ENCODE results near the gene ZNF143. TPM values are rescaled to one million over a fixed set of nuclear protein-coding genes. Genes with fewer than 3 reads are reported as not detected.
A peak's percentile ranks its signal among the peaks of the same experiment; 100 is the strongest.

ZNF143 gene
- total and polyA plus RNA-seq, 10 of the 15 experiments (the other 5 are each of a cell fraction or from before 2014, with no cell fraction given), result 13.6 to 48.7 (median 19.4) TPM

GRCh38 chr11:9573775-9574621 is 113.2 kb downstream of the ZNF143 start (continued):
- TF ChIP-seq PRDM15 (CRISPR knock-in tag; IDR thresholded peaks at IDR 0.05), result no peak
- no peak for TF ChIP-seq MTA2 (IDR thresholded peaks at IDR 0.05; ENCODE audit: low read depth)
- TF ChIP-seq ZBED1 (IDR thresholded peaks at IDR 0.05; ENCODE audit: borderline replicate concordance), result no peak
- no peak for TF ChIP-seq SMAD5 (IDR thresholded peaks at IDR 0.05; ENCODE audit: low read depth)

GRCh38 chr11:9574622-9575259 is 113.9 kb downstream of the ZNF143 start:
- Histone ChIP-seq H3K4me1 (ENCODE audit: control insufficient read depth, insufficient read depth, low read length) (peaks cover 1% of the 10 kb centered on the region; the same call in 1 of the 2 replicates), H3K36me3 (ENCODE audit: control insufficient read depth in 2 of 2, insufficient read depth in 2 of 2, low read length in 1 of 2) (peaks cover 0 to 3% of the 10 kb centered on the region in 2 experiments; a peak in 2 of 4 replicates), H2AFZ (ENCODE audit: control insufficient read depth, low read depth, low read length) (peak overlapping the region; percentile 72), H3K9me3 (replicated peaks; ENCODE audit: control insufficient read depth, insufficient read depth, low read length) (no peaks in the 10 kb centered on the region), H4K20me1 (ENCODE audit: control insufficient read depth, insufficient read depth) (no peaks in the 10 kb centered on the region), H3K9ac (ENCODE audit: control insufficient read depth, insufficient read depth, low read length) (peak overlapping the region; percentile 76), H3K27me3 (replicated peaks in 1 of 2; ENCODE audit: control insufficient read depth in 2 of 2, insufficient read depth in 2 of 2, low read length in 1 of 2) (no peaks in the 10 kb centered on the region), H3K4me2 (ENCODE audit: control insufficient read depth, insufficient read depth) (peak overlapping the region; percentile 41), H3K27ac (ENCODE audit: control insufficient read depth, insufficient read depth) (peak overlapping the region; percentile 90), H3K4me3 (peak overlapping the region; percentile 90), H3K79me2 (ENCODE audit: control insufficient read depth, insufficient read depth, low read length) (peaks cover 61% of the 10 kb centered on the region)
- in situ Hi-C loops (cut with MboI) (no loop called here), intact Hi-C loops (cut with micrococcal nuclease; ENCODE audit: unreplicated experiment) (no loop called here)
- RAD21 ChIA-PET (ENCODE audit: unreplicated experiment), result interaction anchor here (0.7 to 4.0 kb wide), 7 partner anchors 26 to 728 kb away, joined by 3 to 46 read pairs (median 16); partner anchors contain the start of gene ZNF143
- POLR2A ChIA-PET, result interaction anchor here (0.7 to 4.0 kb wide), 6 partner anchors 8 to 114 kb away, joined by 6 to 17 read pairs (median 8); partner anchors contain the start of gene ZNF143
- no peak for FAIRE-seq
- under 1% methylated on average over 43 of the region's 43 CpGs for WGBS (ENCODE audit: insufficient coverage, insufficient replicate concordance, low lambda C conversion rate, missing lambda C conversion rate)
- CTCF ChIA-PET, result interaction anchor here (0.9 to 3.7 kb wide), 8 partner anchors 9 to 173 kb away, joined by 3 to 31 read pairs (median 8); no protein-coding TSS in a partner anchor
- SMC1A ChIA-PET (ENCODE audit: uncharacterized antibody, unreplicated experiment), result interaction anchor here (0.6 to 3.8 kb wide), 13 partner anchors 9 to 174 kb away, joined by 3 to 64 read pairs (median 11); no protein-coding TSS in a partner anchor
- no peak for ATAC-seq
- no TSS peak for BruUV-seq (replicated peaks)
- DNase-seq (ENCODE audit: low read depth, low spot score), result no peak
- 0 out of 4 replicates have a peak, but pooled peaks of 1 of the 2 experiments have one; percentile 13 for TF ChIP-seq BHLHE40 (IDR thresholded peaks at IDR 0.05; ENCODE audit: borderline replicate concordance in 1 of 2, low read depth in 2 of 2, low read length in 1 of 2)
- no peak for TF ChIP-seq EP300 (IDR thresholded peaks at IDR 0.05; ENCODE audit: borderline replicate concordance in 1 of 2, control insufficient read depth in 1 of 2, low read depth in 2 of 2, low read length in 2 of 2)
- TF ChIP-seq ZNF274 (IDR thresholded peaks at IDR 0.05; ENCODE audit: insufficient read depth, insufficient read length), result no peak
- TF ChIP-seq WRNIP1 (IDR thresholded peaks at IDR 0.05; ENCODE audit: borderline replicate concordance, low read depth, low read length), result 0 out of 2 replicates have a peak, but pooled peaks have one; percentile 6
- TF ChIP-seq LARP7 (IDR thresholded peaks at IDR 0.05), result no peak
- no peak for TF ChIP-seq PAX5 (IDR thresholded peaks at IDR 0.05; ENCODE audit: borderline replicate concordance, low read depth, low read length)
- TF ChIP-seq ZBTB11 (CRISPR knock-in tag; IDR thresholded peaks at IDR 0.05), result no peak
- TF ChIP-seq MAX (IDR thresholded peaks at IDR 0.05; ENCODE audit: low read depth, low read length), result peak; percentile 32; the same call in 1 of the 2 replicates
